NCI-H82 (cell line): Measurements from ENCODE around the gene NUTM2E.
"Not testable (repeated sequence)": the region's sequence is repeated elsewhere in the genome, so short reads cannot be mapped to it uniquely, and the experiment has no call there.

Experiments used
- DNase-seq: peaks from one replicate; lab custom pipeline; 2025; lab: John Stamatoyannopoulos, UW

NUTM2E gene

GRCh38 chr10:79826496-79827215 is at the start of gene NUTM2E:
TSS of gene NUTM2E (plus strand) at chr10:79826739. CDS start at chr10:79841741, 15,002 bp downstream.
- DNase-seq = peak; percentile 81

- DNase-seq = not testable (repeated sequence)
These were observed 48.5 kb upstream of the NUTM2E start for GRCh38 chr10:79777997-79778396.

- peak; percentile 41 for DNase-seq
These were observed 47.1 kb upstream of the NUTM2E start for GRCh38 chr10:79779310-79779938.

GRCh38 chr10:79779992-79780391 is 46.5 kb upstream of the NUTM2E start:
- DNase-seq = not testable (repeated sequence)

- not testable (repeated sequence) for DNase-seq
These were observed 45.0 kb upstream of the NUTM2E start for GRCh38 chr10:79781584-79781983.

GRCh38 chr10:79787455-79787952 is 39.0 kb upstream of the NUTM2E start:
- DNase-seq = not testable (repeated sequence)

- DNase-seq = not testable (repeated sequence)
These were observed 37.2 kb upstream of the NUTM2E start for GRCh38 chr10:79789351-79789750.

- peak; percentile 1 for DNase-seq
These were observed 34.5 kb upstream of the NUTM2E start for GRCh38 chr10:79791906-79792517.

GRCh38 chr10:79799337-79799736 is 27.2 kb upstream of the NUTM2E start:
- DNase-seq = not testable (repeated sequence)

GRCh38 chr10:79805857-79806256 is 20.7 kb upstream of the NUTM2E start:
- not testable (repeated sequence) for DNase-seq

- DNase-seq = not testable (repeated sequence)
These were observed 14.6 kb upstream of the NUTM2E start for GRCh38 chr10:79811895-79812294.

GRCh38 chr10:79816290-79816689 is 10.2 kb upstream of the NUTM2E start:
- not testable (repeated sequence) for DNase-seq

GRCh38 chr10:79823387-79823786 is 3.2 kb upstream of the NUTM2E start:
- DNase-seq = not testable (repeated sequence)

GRCh38 chr10:79825587-79826011 is 940 bp upstream of the NUTM2E start:
- peak; percentile 19 for DNase-seq

GRCh38 chr10:79826131-79826495 is 426 bp upstream of the NUTM2E start:
- not testable (repeated sequence) for DNase-seq

GRCh38 chr10:79833833-79834232 is 7.3 kb downstream of the NUTM2E start:
- DNase-seq = not testable (repeated sequence)

GRCh38 chr10:79835891-79836290 is 9.4 kb downstream of the NUTM2E start:
- DNase-seq = not testable (repeated sequence)

GRCh38 chr10:79836891-79837290 is 10.4 kb downstream of the NUTM2E start:
- not testable (repeated sequence) for DNase-seq

GRCh38 chr10:79838441-79838840 is 11.9 kb downstream of the NUTM2E start:
- DNase-seq = not testable (repeated sequence)

GRCh38 chr10:79853191-79853854 is 26.8 kb downstream of the NUTM2E start:
- not testable (repeated sequence) for DNase-seq

GRCh38 chr10:79862269-79862668 is 35.7 kb downstream of the NUTM2E start:
- not testable (repeated sequence) for DNase-seq

GRCh38 chr10:79862803-79863202 is 36.3 kb downstream of the NUTM2E start:
- not testable (repeated sequence) for DNase-seq
